HCT116 (cell line): Measurements from ENCODE around the gene DUSP14. TPM values are rescaled to one million over a fixed set of nuclear protein-coding genes. Genes with fewer than 3 reads are reported as not detected.

Experiments used
- ATAC-seq: fragments of 200-7000 bp; cut with Tn5 transposase; 2 replicates; pipeline ENCODE4 v1.9.1; 2020; ENCODE audit warnings: mild to moderate bottlenecking, moderate library complexity
- BruUV-seq: library from RNA; stranded (reverse); fragments of 400-500 nt; replicated peaks from 2 replicates; lab custom pipeline; 2021; lab: Mats Ljungman, UMichigan
- CTCF ChIA-PET: fragments of 300-600 bp; sonication (Branson Sonifier 250); formaldehyde crosslinking; loops from one replicate; lab custom pipeline; 2021; ENCODE audit warnings: antibody characterized with exemption; lab: Charles Lee
- POLR2A ChIA-PET: fragments of 300-600, 350-600 bp; sonication (Branson Sonifier 250); formaldehyde crosslinking; loops from one replicate; lab custom pipeline; 2021; ENCODE audit warnings: antibody characterized with exemption; lab: Charles Lee
- RAD21 ChIA-PET, 2 experiments: fragments of 300-600 bp; sonication (Branson Sonifier 250); formaldehyde crosslinking; loops; one replicate each; lab custom pipeline; 2023; ENCODE audit warnings: low total read pairs in 2 of 2; ENCODE audit not compliant: uncharacterized antibody in 2 of 2, unreplicated experiment in 2 of 2, low non-redundant PET in 1 of 2; lab: Charles Lee
- DNase-seq: peaks from one replicate; pipeline ENCODE4 v3.0.0-alpha.2; 2010; ENCODE audit warnings: low read depth, low spot score
- H2AFZ ChIP-seq: fragments of 200-600 bp; shearing (Covaris generic), sonication (generic); 2 replicates; pipeline ENCODE4 v1.6.1; 2017; ENCODE audit warnings: low read depth, mixed run types, mixed read lengths, antibody characterized with exemption, low read length; ENCODE audit not compliant: poor library complexity, severe bottlenecking
- H3K27ac ChIP-seq: 2 replicates; pipeline ENCODE4 v1.5.1; 2012; ENCODE audit warnings: low read depth, low read length
- H3K27me3 ChIP-seq: fragments of 200-600 bp; sonication (generic); 2 replicates; pipeline ENCODE4 v1.6.1; 2016; ENCODE audit warnings: mixed run types, low read length, mixed read lengths; ENCODE audit not compliant: insufficient read depth
- H3K36me3 ChIP-seq, 2 experiments: fragments of 200-500 bp in 1 of 2; fragments of 200-600 bp in 1 of 2; sonication (Bioruptor generic) in 1 of 2; sonication (generic) in 1 of 2; 2 replicates each; pipeline versions ENCODE4 v1.5.1 to v1.6.1; 2014 to 2016; ENCODE audit warnings: low read length in 2 of 2, inconsistent platforms in 1 of 2, mixed read lengths in 1 of 2, mixed run types in 1 of 2; ENCODE audit not compliant: insufficient read depth in 2 of 2, control insufficient read depth in 1 of 2
- H3K4me1 ChIP-seq, 2 experiments: fragments of 200-600 bp in 1 of 2; sonication (generic) in 1 of 2; 2 replicates each; pipeline versions ENCODE4 v1.5.1 to v1.6.1; 2012 to 2017; ENCODE audit warnings: low read length in 2 of 2, inconsistent platforms in 1 of 2, mild to moderate bottlenecking in 1 of 2, mixed read lengths in 1 of 2, mixed run types in 1 of 2, moderate library complexity in 1 of 2; ENCODE audit not compliant: insufficient read depth in 2 of 2, control insufficient read depth in 1 of 2
- H3K4me2 ChIP-seq: fragments of 200-600 bp; sonication (generic); 2 replicates; pipeline ENCODE4 v1.6.1; 2017; ENCODE audit warnings: mixed run types, low read length, mixed read lengths
- H3K4me3 ChIP-seq, 2 experiments: fragments of 200-600 bp in 1 of 2; sonication (generic) in 1 of 2; replicated peaks in 1 of 2; 2 replicates each; pipeline ENCODE4 v1.5.1; 2011 to 2016; ENCODE audit warnings: low read length in 2 of 2, control low read depth in 1 of 2, low read depth in 1 of 2, mild to moderate bottlenecking in 1 of 2, mixed read lengths in 1 of 2, mixed run types in 1 of 2
- H3K79me2 ChIP-seq: fragments of 200-600 bp; sonication (generic); 2 replicates; pipeline ENCODE4 v1.6.1; 2017; ENCODE audit warnings: mild to moderate bottlenecking, mixed run types, low read length, moderate library complexity, mixed read lengths; ENCODE audit not compliant: insufficient read depth
- H3K9ac ChIP-seq: fragments of 200-600 bp; sonication (generic); 2 replicates; pipeline ENCODE4 v1.6.1; 2016; ENCODE audit warnings: low read length, mixed read lengths
- H3K9me2 ChIP-seq: fragments of 200-600 bp; sonication (generic), shearing (Covaris generic); 2 replicates; pipeline ENCODE4 v1.6.1; 2017; ENCODE audit warnings: mixed run types, mild to moderate bottlenecking, moderate library complexity; ENCODE audit not compliant: insufficient read depth
- H3K9me3 ChIP-seq, 2 experiments: fragments of 200-500 bp in 1 of 2; fragments of 200-600 bp in 1 of 2; sonication (Bioruptor generic) in 1 of 2; sonication (generic) in 1 of 2; 2 replicates each; pipeline ENCODE4 v1.6.1; 2014 to 2017; ENCODE audit warnings: low read length in 2 of 2, mixed read lengths in 2 of 2, inconsistent platforms in 1 of 2, low read depth in 1 of 2, mild to moderate bottlenecking in 1 of 2, mixed run types in 1 of 2, moderate library complexity in 1 of 2; ENCODE audit not compliant: control insufficient read depth in 1 of 2, insufficient read depth in 1 of 2
- H4K20me1 ChIP-seq: fragments of 200-600 bp; sonication (generic), shearing (Covaris generic); 2 replicates; pipeline ENCODE4 v1.6.1; 2017; ENCODE audit warnings: mixed run types, mild to moderate bottlenecking, moderate library complexity; ENCODE audit not compliant: insufficient read depth
- ATF3 ChIP-seq: IDR thresholded peaks from 2 replicates; pipeline ENCODE4 v1.6.1; 2012
- CBX3 ChIP-seq: IDR thresholded peaks from 2 replicates; pipeline ENCODE4 v1.6.1; 2012; ENCODE audit warnings: low read depth
- CTCF ChIP-seq, 3 experiments: fragments of 200-600 bp in 1 of 3; sonication (generic) in 1 of 3; IDR thresholded peaks in 2 of 3; conservative IDR thresholded peaks in 1 of 3; 2 replicates each; pipeline ENCODE4 v1.5.1; 2012 to 2017; ENCODE audit warnings: low read depth in 2 of 3, low read length in 2 of 3, antibody characterized with exemption in 1 of 3, borderline replicate concordance in 1 of 3, control low read depth in 1 of 3, mild to moderate bottlenecking in 1 of 3, mixed read lengths in 1 of 3, mixed run types in 1 of 3, moderate library complexity in 1 of 3; ENCODE audit not compliant: insufficient read depth in 1 of 3
- EGR1 ChIP-seq: IDR thresholded peaks from 2 replicates; pipeline ENCODE4 v1.6.1; 2012; ENCODE audit warnings: low read depth
- EZH2phosphoT487 ChIP-seq: fragments of 200-600 bp; IDR thresholded peaks from 2 replicates; pipeline ENCODE4 v1.6.1; 2018; ENCODE audit warnings: antibody characterized with exemption, borderline replicate concordance
- FOSL1 ChIP-seq: IDR thresholded peaks from 2 replicates; pipeline ENCODE4 v1.6.1; 2012; ENCODE audit warnings: low read depth
- JUND ChIP-seq: IDR thresholded peaks from 2 replicates; pipeline ENCODE4 v1.6.1; 2012
- MAX ChIP-seq: IDR thresholded peaks from 2 replicates; pipeline ENCODE4 v1.6.1; 2012
- POLR2A ChIP-seq: IDR thresholded peaks from 2 replicates; pipeline ENCODE4 v1.7.0; 2011; ENCODE audit warnings: borderline replicate concordance; ENCODE audit not compliant: insufficient read depth, insufficient read length; ENCODE audit errors: extremely low read depth
- POLR2AphosphoS5 ChIP-seq: IDR thresholded peaks from 2 replicates; pipeline ENCODE4 v1.6.1; 2011; ENCODE audit warnings: mild to moderate bottlenecking, low read depth, low read length, moderate library complexity
- RAD21 ChIP-seq: IDR thresholded peaks from 2 replicates; pipeline ENCODE4 v1.6.1; 2012; ENCODE audit warnings: low read depth, mild to moderate bottlenecking
- SIN3A ChIP-seq: IDR thresholded peaks from 2 replicates; pipeline ENCODE4 v1.6.1; 2012; ENCODE audit warnings: low read depth
- TCF7L2 ChIP-seq: IDR thresholded peaks from 2 replicates; pipeline ENCODE4 v1.7.0; 2011; ENCODE audit warnings: borderline replicate concordance, inconsistent platforms; ENCODE audit not compliant: insufficient read depth, insufficient read length; ENCODE audit errors: extremely low read depth
- ZBTB33 ChIP-seq: IDR thresholded peaks from 2 replicates; pipeline ENCODE4 v1.6.1; 2011; ENCODE audit warnings: mild to moderate bottlenecking, low read length, moderate library complexity; ENCODE audit not compliant: insufficient replicate concordance; ENCODE audit errors: extremely low read depth
- ZNF274 ChIP-seq: fragments of 200-500 bp; sonication (Bioruptor generic); IDR thresholded peaks from 2 replicates; pipeline ENCODE4 v1.6.1; 2014; ENCODE audit warnings: mild to moderate bottlenecking, low read depth, low read length, inconsistent platforms
- intact Hi-C: fragments of 100-400 bp; cut with micrococcal nuclease; formaldehyde crosslinking; loops from 2 replicates; pipeline ENCODE4 v1.10.0; 2022
- total RNA-seq: library from RNA; stranded (reverse); gene quantifications from one replicate; pipeline ENCODE4 v1.2.1, GENCODE V29; 2021; ENCODE audit not compliant: unreplicated experiment
- TF ChIP-seq, protein P1 (sequence below): IDR thresholded peaks from 2 replicates; pipeline ENCODE4 v1.6.1; 2012; ENCODE audit warnings: low read depth

Gene DUSP14
- total RNA-seq, 1 experiment from 2014 or later = 27.6 TPM

DNA sequence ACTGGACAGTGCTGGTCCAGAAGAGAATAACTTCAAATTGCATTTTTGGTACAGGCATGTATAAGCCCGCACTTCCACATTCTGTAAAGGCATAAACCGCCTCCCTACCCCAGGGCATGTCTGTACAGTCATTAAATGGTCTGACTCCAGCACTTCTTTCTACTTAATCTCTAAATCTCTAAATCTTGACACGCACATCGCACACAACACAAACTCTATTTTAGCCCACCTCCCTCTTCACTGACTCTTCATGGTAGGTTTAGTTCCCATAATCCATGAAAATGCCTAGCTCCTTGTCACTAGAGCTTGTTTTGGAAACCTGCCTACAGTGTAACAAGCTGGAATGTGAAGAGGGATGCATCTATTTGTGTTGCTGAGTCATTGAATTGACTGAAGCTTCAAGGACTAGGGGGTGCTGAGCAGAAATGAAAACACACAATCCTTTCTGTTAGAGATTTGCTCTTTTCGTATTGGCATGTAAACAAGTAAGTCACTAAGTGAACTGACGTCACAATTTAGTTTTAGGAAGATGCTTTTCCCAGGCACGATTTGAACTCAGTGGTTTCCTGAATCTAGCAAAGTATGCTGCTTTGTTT is 1.6 kb upstream of the DUSP14 start (continued):
- TF ChIP-seq RAD21 (0 out of 2 replicates have a peak, but pooled peaks have one; percentile 8), POLR2A (no peak), EZH2phosphoT487 (no peak), EGR1 (no peak)

DNA sequence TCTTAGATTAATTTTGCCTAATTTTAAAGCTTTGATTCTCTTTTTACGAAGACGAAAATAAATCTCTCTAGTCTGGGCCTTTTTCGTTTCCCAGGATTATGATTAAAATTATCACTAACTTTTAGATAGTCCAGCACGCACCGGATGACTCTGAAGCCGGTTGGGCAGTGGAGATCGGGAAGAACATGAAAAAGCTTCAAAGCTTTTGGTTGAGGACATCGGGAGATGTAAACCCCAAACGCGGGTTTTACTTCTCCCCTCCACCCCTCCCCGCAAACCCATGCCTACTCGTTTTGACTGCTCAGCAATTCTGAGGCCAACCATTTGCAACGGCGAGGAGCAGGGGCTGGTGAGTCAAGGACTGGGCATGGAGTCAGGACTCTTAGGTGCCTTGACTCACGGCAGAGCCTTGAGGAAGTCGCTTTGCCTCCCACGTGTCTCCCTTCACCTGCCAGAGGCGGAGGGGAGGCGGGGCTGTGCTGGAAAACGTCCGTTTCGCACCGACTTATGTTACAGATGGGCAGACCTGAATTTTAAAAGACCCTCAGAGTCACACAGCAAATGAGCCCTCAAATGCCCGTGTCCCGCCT is 989 bp upstream of the DUSP14 start:
- TSS peak; percentile 72 for BruUV-seq
- no peaks in the 10 kb centered on the region for H3K36me3 ChIP-seq
- peaks cover 37% of the 10 kb centered on the region for H3K79me2 ChIP-seq
- CTCF ChIA-PET = no interaction called here
- peak overlapping the region; percentile 77 for H3K9ac ChIP-seq
- RAD21 ChIA-PET = no interaction called here
- ATAC-seq (peak; percentile 73), DNase-seq (peak; percentile 94)
- peak overlapping the region; percentile 91 for H3K27ac ChIP-seq
- H2AFZ ChIP-seq = no peak overlapping the region
- POLR2A ChIA-PET = no interaction called here
- peak overlapping the region; percentile 59 to 63 for H3K4me3 ChIP-seq
- H3K27me3 ChIP-seq = no peaks in the 10 kb centered on the region
- H3K4me1 ChIP-seq = peaks cover 38 to 60% of the 10 kb centered on the region in 2 experiments
- intact Hi-C loops = no loop called here
- no peaks in the 10 kb centered on the region for H3K9me3 ChIP-seq
- H3K4me2 ChIP-seq = peak overlapping the region; percentile 96
- peaks cover 9% of the 10 kb centered on the region; the same call in 1 of the 2 replicates for H4K20me1 ChIP-seq
- no peaks in the 10 kb centered on the region for H3K9me2 ChIP-seq
- TF ChIP-seq ZBTB33 = peak; percentile 14
- TF ChIP-seq MAX = peak; percentile 99
- TF ChIP-seq TCF7L2 = peak; percentile 16
- no peak; the same call in 1 of the 2 replicates for TF ChIP-seq CBX3
- TF ChIP-seq SIN3A = peak; percentile 98
- peak; percentile 68 for TF ChIP-seq EGR1
- TF ChIP-seq, protein P1, sequence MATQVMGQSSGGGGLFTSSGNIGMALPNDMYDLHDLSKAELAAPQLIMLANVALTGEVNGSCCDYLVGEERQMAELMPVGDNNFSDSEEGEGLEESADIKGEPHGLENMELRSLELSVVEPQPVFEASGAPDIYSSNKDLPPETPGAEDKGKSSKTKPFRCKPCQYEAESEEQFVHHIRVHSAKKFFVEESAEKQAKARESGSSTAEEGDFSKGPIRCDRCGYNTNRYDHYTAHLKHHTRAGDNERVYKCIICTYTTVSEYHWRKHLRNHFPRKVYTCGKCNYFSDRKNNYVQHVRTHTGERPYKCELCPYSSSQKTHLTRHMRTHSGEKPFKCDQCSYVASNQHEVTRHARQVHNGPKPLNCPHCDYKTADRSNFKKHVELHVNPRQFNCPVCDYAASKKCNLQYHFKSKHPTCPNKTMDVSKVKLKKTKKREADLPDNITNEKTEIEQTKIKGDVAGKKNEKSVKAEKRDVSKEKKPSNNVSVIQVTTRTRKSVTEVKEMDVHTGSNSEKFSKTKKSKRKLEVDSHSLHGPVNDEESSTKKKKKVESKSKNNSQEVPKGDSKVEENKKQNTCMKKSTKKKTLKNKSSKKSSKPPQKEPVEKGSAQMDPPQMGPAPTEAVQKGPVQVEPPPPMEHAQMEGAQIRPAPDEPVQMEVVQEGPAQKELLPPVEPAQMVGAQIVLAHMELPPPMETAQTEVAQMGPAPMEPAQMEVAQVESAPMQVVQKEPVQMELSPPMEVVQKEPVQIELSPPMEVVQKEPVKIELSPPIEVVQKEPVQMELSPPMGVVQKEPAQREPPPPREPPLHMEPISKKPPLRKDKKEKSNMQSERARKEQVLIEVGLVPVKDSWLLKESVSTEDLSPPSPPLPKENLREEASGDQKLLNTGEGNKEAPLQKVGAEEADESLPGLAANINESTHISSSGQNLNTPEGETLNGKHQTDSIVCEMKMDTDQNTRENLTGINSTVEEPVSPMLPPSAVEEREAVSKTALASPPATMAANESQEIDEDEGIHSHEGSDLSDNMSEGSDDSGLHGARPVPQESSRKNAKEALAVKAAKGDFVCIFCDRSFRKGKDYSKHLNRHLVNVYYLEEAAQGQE = no peak
- peak; percentile 58 for TF ChIP-seq FOSL1
- TF ChIP-seq CTCF (IDR thresholded peaks at IDR 0.05 in 2 of 3, conservative IDR thresholded peaks at IDR 0.05 in 1 of 3; ENCODE audit: borderline replicate concordance in 1 of 3, insufficient read depth in 1 of 3, low read depth in 2 of 3, low read length in 2 of 3) = no peak
- no peak for TF ChIP-seq RAD21
- TF ChIP-seq POLR2AphosphoS5 = peak; percentile 50; the same call in 1 of the 2 replicates
- TF ChIP-seq ZNF274 = no peak
- TF ChIP-seq JUND = peak; percentile 65
- no peak for TF ChIP-seq ATF3
